ES-I3 (cell line): ENCODE measurements around the gene MRPL34.
A peak's percentile ranks its signal among the peaks of the same experiment; 100 is the strongest.

Source experiments
- H3K36me3 ChIP-seq: 2 replicates; pipeline ENCODE4 v1.6.1; 2013; ENCODE audit warnings: mild to moderate bottlenecking, low read length, control low read depth, moderate library complexity; ENCODE audit not compliant: insufficient read depth
- H3K4me1 ChIP-seq: 2 replicates; pipeline ENCODE4 v1.6.1; 2013; ENCODE audit warnings: mild to moderate bottlenecking, control low read depth, low read length; ENCODE audit not compliant: insufficient read depth
- H3K9ac ChIP-seq: 2 replicates; pipeline ENCODE4 v1.6.1; 2013; ENCODE audit warnings: low read depth, mild to moderate bottlenecking, low read length, moderate library complexity
- H3K9me3 ChIP-seq: 2 replicates; pipeline ENCODE4 v1.6.1; 2013; ENCODE audit warnings: mild to moderate bottlenecking, low read length, moderate library complexity; ENCODE audit not compliant: control insufficient read depth, insufficient read depth

Gene MRPL34

GRCh38 chr19:17333611-17334413, 28.1 kb downstream of the MRPL34 start:
- Histone ChIP-seq H3K9ac (peak overlapping the region; percentile 83), H3K4me1 (no peaks in the 10 kb centered on the region; the same call in 1 of the 2 replicates)

GRCh38 chr19:17334414-17335409, 29.0 kb downstream of the MRPL34 start, which contains the start of gene ANO8:
ANO8 (minus strand) TSS chr19:17334855; CDS start chr19:17334670, 185 bp downstream.
- Histone ChIP-seq H3K9ac (peak within 1 kb of the TSS; percentile 83), H3K4me1 (no peaks in the 10 kb centered on the region), H3K9me3 (no peaks in the 10 kb centered on the region), H3K36me3 (no peaks in the 10 kb centered on the region)

More at GRCh38 chr19:17333611-17334413, 28.1 kb downstream of the MRPL34 start:
- Histone ChIP-seq H3K36me3 (no peaks in the 10 kb centered on the region), H3K9me3 (no peaks in the 10 kb centered on the region)

- Histone ChIP-seq H3K36me3 (no peaks in the 10 kb centered on the region), H3K4me1 (no peaks in the 10 kb centered on the region), H3K9me3 (no peaks in the 10 kb centered on the region), H3K9ac (no peak overlapping the region)
These were observed 29.9 kb downstream of the MRPL34 start for GRCh38 chr19:17335575-17335974.

GRCh38 chr19:17336872-17337674, 31.4 kb downstream of the MRPL34 start, which contains the start of gene GTPBP3:
GTPBP3 (plus strand) TSS chr19:17337553; CDS start chr19:17337612, 59 bp downstream.
- H3K9me3 ChIP-seq: no peaks in the 10 kb centered on the region
- H3K4me1 ChIP-seq: peaks cover 9% of the 10 kb centered on the region; the same call in 1 of the 2 replicates
- no peaks in the 10 kb centered on the region; the same call in 1 of the 2 replicates for H3K36me3 ChIP-seq
- H3K9ac ChIP-seq: peak within 1 kb of the TSS; percentile 80

- Histone ChIP-seq H3K9ac (peak overlapping the region; percentile 80), H3K9me3 (no peaks in the 10 kb centered on the region), H3K4me1 (peaks cover 9% of the 10 kb centered on the region; the same call in 1 of the 2 replicates), H3K36me3 (no peaks in the 10 kb centered on the region; the same call in 1 of the 2 replicates)
These were observed 32.2 kb downstream of the MRPL34 start for GRCh38 chr19:17337675-17338432.

GRCh38 chr19:17338433-17339078, 32.9 kb downstream of the MRPL34 start:
- H3K36me3 ChIP-seq: no peaks in the 10 kb centered on the region; the same call in 1 of the 2 replicates
- no peaks in the 10 kb centered on the region for H3K9me3 ChIP-seq
- H3K9ac ChIP-seq: peak overlapping the region; percentile 80; the same call in 1 of the 2 replicates
- peaks cover 9% of the 10 kb centered on the region; the same call in 1 of the 2 replicates for H3K4me1 ChIP-seq

- Histone ChIP-seq H3K9me3 (no peaks in the 10 kb centered on the region), H3K9ac (peak overlapping the region; percentile 35; the same call in 1 of the 2 replicates), H3K4me1 (peaks cover 9% of the 10 kb centered on the region; the same call in 1 of the 2 replicates), H3K36me3 (no peaks in the 10 kb centered on the region; the same call in 1 of the 2 replicates)
These were observed 33.5 kb downstream of the MRPL34 start for GRCh38 chr19:17339088-17339741.

- H3K36me3 ChIP-seq: no peaks in the 10 kb centered on the region; the same call in 1 of the 2 replicates
- H3K9me3 ChIP-seq: no peaks in the 10 kb centered on the region
- peak overlapping the region; percentile 27; the same call in 1 of the 2 replicates for H3K9ac ChIP-seq
- peaks cover 9% of the 10 kb centered on the region; the same call in 1 of the 2 replicates for H3K4me1 ChIP-seq
These were observed 34.7 kb downstream of the MRPL34 start for GRCh38 chr19:17340302-17340870.

- H3K9ac ChIP-seq: 0 out of 2 replicates have a peak overlapping the region, but pooled peaks have one; percentile 21
- no peaks in the 10 kb centered on the region; the same call in 1 of the 2 replicates for H3K36me3 ChIP-seq
- peaks cover 9% of the 10 kb centered on the region; the same call in 1 of the 2 replicates for H3K4me1 ChIP-seq
- no peaks in the 10 kb centered on the region for H3K9me3 ChIP-seq
These were observed 35.2 kb downstream of the MRPL34 start for GRCh38 chr19:17340871-17341357.

- Histone ChIP-seq H3K9me3 (no peaks in the 10 kb centered on the region), H3K36me3 (no peaks in the 10 kb centered on the region; the same call in 1 of the 2 replicates), H3K9ac (no peak overlapping the region), H3K4me1 (peaks cover 9% of the 10 kb centered on the region; the same call in 1 of the 2 replicates)
These were observed 35.7 kb downstream of the MRPL34 start for GRCh38 chr19:17341386-17341785.

- peaks cover 10% of the 10 kb centered on the region; the same call in 1 of the 2 replicates for H3K4me1 ChIP-seq
- no peak overlapping the region for H3K9ac ChIP-seq
- no peaks in the 10 kb centered on the region; the same call in 1 of the 2 replicates for H3K36me3 ChIP-seq
- no peaks in the 10 kb centered on the region for H3K9me3 ChIP-seq
These were observed 36.2 kb downstream of the MRPL34 start for GRCh38 chr19:17341845-17342244.
